TTC549 (cell line): ENCODE results near the gene SMAD6.
"Not testable (repeated sequence)": the region's sequence is repeated elsewhere in the genome, so short reads cannot be mapped to it uniquely, and the experiment has no call there.

Experiments
- FAIRE-seq: peaks from 2 replicates; lab custom pipeline; 2012; peaks lifted over from hg19 to GRCh38; lab: Jason Lieb, UNC

The SMAD6 gene

DNA sequence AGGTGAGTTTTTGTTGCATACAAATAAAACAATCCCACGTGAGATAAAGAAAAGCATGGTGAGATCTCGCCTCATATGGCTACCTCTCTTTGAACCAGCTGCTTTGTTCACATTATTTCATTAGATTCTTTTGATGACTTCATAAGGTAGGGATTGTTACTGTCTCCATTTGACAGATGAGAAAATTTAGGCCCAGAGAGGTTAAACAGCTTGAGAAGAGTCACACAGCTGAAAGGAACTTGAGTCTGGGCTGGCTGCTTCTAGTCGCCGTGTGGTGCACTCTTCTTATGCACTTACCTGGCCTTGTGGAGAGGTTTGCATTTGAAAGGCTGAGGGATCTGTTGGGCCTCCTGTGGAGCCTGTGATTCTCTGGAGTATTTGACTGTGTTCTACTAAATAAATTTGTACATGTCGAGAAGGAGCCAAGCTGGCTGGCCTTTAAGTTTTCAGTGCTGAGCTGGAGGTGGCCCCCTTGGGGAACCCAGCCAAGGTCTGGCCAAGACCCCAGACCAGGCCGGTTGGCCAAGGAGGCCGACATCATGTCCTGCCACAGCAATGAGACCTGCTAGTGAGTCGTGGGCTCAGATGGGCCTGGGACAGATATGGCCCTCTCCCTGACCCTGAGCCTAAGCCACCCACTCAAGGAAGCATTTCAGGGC, 125.1 kb downstream of the SMAD6 start:
- FAIRE-seq = no peak

DNA sequence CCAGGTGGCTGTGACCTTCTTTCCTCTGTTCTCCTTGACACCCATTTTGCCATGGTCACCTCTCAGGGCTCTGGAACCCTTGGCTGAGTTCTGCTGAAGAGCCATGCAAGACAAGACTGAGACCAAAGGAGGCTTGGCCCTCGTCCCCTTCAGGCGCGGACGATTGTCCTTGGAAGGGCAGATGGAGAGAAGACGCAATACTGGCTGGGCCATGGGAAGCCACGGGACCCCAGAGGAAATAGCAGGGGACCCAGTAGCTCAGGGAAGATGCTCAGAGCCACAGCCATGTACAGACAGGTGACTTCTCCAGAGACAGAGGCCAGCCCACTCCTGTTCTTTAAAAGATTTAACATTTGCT, 125.6 kb downstream of the SMAD6 start:
- no peak for FAIRE-seq

DNA sequence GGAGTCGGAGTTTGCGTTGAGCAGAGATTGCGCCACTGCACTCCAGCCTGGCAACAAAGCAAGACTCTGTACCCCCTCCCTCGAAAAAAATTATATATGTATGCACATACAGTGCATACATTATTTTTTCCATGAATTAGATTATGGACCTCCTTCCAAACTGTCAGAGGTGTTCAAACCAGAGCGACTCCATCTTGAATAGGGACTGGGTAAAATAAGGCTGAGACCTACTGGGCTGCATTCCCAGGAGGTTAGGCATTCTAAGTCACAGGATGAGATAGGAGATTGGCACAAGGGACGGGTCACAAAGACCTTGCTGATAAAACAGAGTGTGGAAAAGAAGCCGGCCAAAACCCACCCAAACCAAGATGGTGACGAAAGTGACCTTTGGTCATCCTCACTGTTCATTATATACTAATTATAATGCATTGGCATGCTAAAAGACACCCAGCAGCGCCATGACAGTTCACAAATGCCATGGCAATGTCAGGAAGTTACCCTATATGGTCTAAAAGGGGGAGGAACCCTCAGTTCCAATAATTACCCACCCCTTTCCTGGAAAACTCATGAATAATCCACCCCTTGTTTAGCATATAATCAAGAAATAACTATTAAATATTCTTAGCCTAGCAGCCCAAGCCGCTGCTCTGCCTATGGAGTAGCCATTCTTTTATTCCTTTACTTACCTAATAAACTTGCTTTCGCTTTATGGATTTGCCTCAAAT, 126.9 kb downstream of the SMAD6 start:
- FAIRE-seq = not testable (repeated sequence)

DNA sequence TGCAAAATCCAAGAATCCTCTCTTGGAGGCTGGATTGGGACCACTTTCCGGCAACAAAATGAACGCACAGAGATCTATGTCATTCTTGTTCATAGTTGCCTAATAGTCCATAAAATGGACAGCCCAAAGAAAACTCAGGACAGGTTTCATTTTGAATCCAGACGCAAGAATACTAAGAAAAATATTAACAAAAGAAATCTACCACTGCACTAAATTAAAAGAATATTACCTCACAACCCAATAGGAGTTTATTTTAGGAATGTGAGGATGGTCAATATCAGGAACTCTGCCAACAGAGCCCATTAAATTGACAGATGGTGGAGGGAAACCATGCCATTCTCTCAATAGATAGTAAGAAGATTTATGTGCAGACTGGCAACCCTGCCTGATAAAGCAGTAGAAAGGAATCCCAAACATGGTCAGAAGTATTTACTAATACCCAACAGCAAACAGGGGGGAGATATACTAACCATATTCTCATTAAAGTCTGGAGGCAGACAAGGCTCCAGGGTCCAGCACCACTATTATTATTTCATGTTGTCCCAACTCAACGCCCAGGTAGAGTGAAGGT, 127.6 kb downstream of the SMAD6 start:
- no peak for FAIRE-seq

DNA sequence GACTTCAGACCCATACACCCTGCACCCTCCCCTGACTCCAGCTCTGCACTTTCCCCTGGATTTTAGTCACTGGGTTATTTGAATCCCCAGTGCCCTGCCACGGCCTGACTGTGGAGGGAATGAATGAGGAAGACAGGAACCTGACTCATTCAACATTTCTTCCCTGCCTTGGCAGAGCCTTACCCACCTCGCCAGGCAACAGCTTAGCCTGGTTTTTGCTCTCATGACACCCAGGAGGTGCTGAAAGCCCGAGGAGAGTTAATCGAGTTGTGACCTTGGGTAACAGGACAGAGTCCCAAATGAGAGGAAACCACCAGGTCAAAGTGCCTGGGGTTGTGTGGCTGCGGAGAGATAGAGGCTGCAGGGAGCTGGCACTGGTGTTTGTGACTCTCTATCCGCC, 128.3 kb downstream of the SMAD6 start:
- FAIRE-seq = no peak

DNA sequence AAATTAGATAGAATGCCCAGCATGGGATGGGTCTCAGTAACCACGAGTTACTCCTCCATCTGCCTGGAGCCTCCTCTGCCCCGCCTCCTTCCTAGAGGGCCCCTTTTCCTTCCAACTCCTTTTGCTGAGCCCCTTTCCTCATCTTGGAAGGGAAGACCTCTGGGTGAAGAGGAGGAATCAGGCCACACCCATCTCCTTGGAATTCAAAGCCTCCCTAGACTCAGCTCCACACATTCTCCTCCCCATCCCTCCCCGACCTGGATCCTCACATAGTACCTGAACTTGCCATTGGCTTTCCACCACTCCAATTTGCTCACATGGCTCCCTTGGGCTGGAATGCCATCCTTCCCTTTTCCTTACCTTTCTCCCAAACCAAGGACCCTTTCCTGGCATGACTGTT, 128.8 kb downstream of the SMAD6 start:
- no peak for FAIRE-seq

DNA sequence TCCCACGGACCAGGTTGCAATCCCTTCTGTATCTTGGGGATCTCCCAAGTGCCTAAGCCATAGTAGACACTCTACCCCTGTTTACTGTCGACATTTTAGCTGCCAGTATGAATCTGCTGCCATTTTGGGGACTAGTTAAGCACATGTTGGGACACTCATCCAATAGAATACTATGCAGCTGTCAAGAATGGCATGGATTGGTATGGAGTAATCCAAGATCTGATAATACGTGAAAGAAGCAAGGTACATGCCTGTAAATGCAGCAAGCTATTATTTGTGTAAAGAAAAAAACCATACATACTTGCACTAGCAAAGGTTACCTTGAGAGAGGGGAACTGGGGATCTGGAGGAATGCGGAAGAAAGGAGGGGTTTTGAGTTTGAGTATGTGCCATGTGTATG, 129.3 kb downstream of the SMAD6 start:
- no peak for FAIRE-seq

DNA sequence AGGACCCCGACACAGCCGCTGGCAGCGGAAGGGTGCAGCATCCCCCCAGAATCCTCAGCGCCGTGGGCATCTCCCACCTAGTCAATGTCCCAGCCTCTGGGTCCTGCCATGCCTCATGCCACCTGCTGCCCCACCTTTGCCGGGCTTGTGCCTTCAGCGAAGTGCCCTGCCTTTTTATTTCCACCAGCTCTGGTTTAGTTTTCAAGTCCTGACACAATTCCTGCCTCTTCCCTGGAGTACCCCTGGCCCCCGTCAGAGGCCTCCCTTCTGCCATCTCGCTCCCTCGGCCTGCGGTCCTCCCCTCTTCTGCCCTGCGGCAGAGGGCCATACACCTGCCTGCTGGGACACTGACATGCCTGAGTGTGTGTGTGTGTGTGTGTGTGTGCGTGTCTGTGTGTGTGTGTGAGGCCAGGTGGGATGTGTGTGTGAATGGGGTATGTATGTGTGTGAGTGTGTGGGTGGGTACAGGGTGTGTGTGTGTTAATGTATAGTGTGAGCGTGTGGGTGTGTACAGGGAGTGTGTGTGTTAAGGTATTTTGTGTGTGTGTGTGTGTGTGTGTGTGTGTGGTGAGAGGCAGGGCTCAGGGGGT, 129.9 kb downstream of the SMAD6 start:
- FAIRE-seq = no peak
